SJCRH30 (cell line): ENCODE data around the gene USP9X. TPM values are rescaled to one million over a fixed set of nuclear protein-coding genes. Genes with fewer than 3 reads are reported as not detected.
"Not testable (repeated sequence)": the region's sequence is repeated elsewhere in the genome, so short reads cannot be mapped to it uniquely, and the experiment has no call there.

Experiments
- DNase-seq, 2 experiments: peaks; one replicate each; pipeline ENCODE4 v3.0.0-alpha.2; 2015 to 2020
- H3K27ac ChIP-seq: fragments of 250-450 bp; sonication (Bioruptor Pico); 2 replicates; pipeline ENCODE4 v1.5.1; 2020; ENCODE audit warnings: mild to moderate bottlenecking, moderate library complexity
- H3K27me3 ChIP-seq: fragments of 250-450 bp; sonication (Bioruptor Pico); 2 replicates; pipeline ENCODE4 v1.5.1; 2020; ENCODE audit warnings: mild to moderate bottlenecking, moderate library complexity
- H3K36me3 ChIP-seq: fragments of 250-450 bp; sonication (Bioruptor Pico); 2 replicates; pipeline ENCODE4 v1.5.1; 2020; ENCODE audit warnings: mild to moderate bottlenecking, moderate library complexity
- H3K4me1 ChIP-seq: fragments of 250-450 bp; sonication (Bioruptor Pico); 2 replicates; pipeline ENCODE4 v1.5.1; 2020; ENCODE audit warnings: mild to moderate bottlenecking, moderate library complexity
- H3K4me3 ChIP-seq: fragments of 250-450 bp; sonication (Bioruptor Pico); 2 replicates; pipeline ENCODE4 v1.5.1; 2020; ENCODE audit warnings: mild to moderate bottlenecking, moderate library complexity
- H3K9me3 ChIP-seq: fragments of 250-450 bp; sonication (Bioruptor Pico); replicated peaks from 2 replicates; pipeline ENCODE4 v1.5.1; 2020; ENCODE audit warnings: mild to moderate bottlenecking, moderate library complexity
- total RNA-seq: library from RNA; depleted of rRNA; stranded (reverse); fragments of >200 nt; shearing (Covaris generic); gene quantifications from 2 replicates; pipeline ENCODE4 v1.2.3, GENCODE V29; 2014

USP9X gene
- total RNA-seq, 1 experiment from 2014 or later = 72.9 TPM

DNA sequence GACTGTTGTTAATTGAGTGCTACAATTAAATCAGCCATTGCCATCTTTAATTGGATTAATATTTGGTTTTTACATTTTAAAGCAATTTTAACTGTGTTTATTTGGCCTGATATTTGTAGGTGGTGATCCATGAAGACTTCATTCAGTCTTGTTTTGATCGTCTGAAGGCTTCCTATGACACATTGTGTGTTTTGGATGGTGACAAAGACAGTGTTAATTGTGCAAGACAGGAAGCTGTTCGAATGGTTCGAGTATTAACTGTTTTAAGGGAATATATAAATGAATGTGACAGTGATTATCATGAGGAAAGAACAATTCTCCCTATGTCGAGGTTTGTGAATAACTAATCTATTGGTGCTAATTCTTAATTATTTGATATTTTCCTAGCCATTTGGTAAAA lies 82.6 kb downstream of the USP9X start:
- Histone ChIP-seq H3K36me3 (peaks cover 3% of the 10 kb centered on the region; the same call in 1 of the 2 replicates), H3K4me1 (no peaks in the 10 kb centered on the region), H3K27ac (no peak overlapping the region), H3K27me3 (no peaks in the 10 kb centered on the region), H3K9me3 (no peaks in the 10 kb centered on the region), H3K4me3 (no peak overlapping the region)
- DNase-seq = no peak

DNA sequence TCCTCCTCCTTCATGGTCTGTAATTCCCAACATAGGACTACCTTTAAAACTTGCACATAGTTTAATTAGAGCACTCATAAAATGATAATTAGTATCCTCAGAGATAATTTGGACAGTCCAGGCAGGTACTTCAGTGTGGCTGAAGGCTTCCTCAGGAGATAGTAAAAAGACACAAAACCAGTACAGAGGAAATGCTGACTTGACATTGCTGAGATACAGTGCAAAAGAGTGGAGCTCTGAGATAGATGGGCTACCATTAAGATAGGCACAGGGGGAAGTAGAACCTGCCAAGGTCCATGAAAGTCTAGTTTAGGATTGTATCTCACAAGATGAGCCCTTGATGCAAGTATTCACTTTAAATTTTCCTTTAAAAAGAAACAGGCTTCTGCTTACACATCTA lies 91.0 kb downstream of the USP9X start:
- H3K9me3 ChIP-seq = no peaks in the 10 kb centered on the region
- H3K4me1 ChIP-seq = no peaks in the 10 kb centered on the region
- H3K4me3 ChIP-seq = no peak overlapping the region
- no peak for DNase-seq
- H3K36me3 ChIP-seq = no peaks in the 10 kb centered on the region
- no peak overlapping the region for H3K27ac ChIP-seq
- H3K27me3 ChIP-seq = no peaks in the 10 kb centered on the region

DNA sequence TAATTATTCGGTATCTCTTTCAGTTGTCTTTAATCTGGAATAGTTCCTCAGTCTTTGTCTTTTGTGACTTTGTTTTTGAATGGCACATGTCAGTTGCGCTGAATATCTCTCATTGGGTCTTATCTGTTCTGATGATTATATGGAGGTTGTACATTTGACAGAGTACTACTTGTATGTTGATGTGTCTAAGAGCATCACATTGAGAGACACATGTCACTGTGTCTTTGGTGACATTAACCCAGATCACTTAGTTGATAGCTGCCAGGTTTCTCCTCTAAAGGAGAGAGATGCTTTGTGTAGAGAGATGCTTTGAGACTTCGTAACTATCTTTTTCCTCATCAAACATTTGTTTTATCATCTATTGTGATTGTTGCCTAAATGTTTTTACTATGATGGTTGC lies 92.1 kb downstream of the USP9X start:
- H3K4me1 ChIP-seq = no peaks in the 10 kb centered on the region
- no peaks in the 10 kb centered on the region for H3K9me3 ChIP-seq
- no peak for DNase-seq
- H3K27me3 ChIP-seq = no peaks in the 10 kb centered on the region
- H3K4me3 ChIP-seq = no peak overlapping the region
- H3K27ac ChIP-seq = no peak overlapping the region
- no peaks in the 10 kb centered on the region for H3K36me3 ChIP-seq

DNA sequence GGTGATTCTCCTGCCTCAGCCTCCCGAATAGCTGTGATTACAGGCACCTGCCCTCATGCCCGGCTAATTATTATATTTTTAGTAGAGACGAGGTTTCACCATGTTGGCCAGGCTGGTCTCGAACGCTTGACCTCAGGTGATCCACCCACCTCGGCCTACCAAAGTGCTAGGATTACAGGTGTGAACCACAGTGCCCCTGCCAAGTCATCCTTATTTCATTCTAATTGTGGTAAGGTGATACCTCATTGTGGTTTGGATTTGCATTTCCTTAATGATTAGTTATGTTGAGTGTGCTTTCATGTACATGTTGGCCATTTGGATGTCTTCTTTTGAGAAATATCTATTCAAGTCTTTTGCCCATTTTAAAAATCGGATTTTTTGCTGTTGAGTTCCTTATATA lies 93.0 kb downstream of the USP9X start:
- H3K4me3 ChIP-seq = no peak overlapping the region
- H3K9me3 ChIP-seq = no peaks in the 10 kb centered on the region
- no peaks in the 10 kb centered on the region for H3K4me1 ChIP-seq
- no peaks in the 10 kb centered on the region for H3K36me3 ChIP-seq
- H3K27ac ChIP-seq = no peak overlapping the region
- no peaks in the 10 kb centered on the region for H3K27me3 ChIP-seq
- no peak for DNase-seq

DNA sequence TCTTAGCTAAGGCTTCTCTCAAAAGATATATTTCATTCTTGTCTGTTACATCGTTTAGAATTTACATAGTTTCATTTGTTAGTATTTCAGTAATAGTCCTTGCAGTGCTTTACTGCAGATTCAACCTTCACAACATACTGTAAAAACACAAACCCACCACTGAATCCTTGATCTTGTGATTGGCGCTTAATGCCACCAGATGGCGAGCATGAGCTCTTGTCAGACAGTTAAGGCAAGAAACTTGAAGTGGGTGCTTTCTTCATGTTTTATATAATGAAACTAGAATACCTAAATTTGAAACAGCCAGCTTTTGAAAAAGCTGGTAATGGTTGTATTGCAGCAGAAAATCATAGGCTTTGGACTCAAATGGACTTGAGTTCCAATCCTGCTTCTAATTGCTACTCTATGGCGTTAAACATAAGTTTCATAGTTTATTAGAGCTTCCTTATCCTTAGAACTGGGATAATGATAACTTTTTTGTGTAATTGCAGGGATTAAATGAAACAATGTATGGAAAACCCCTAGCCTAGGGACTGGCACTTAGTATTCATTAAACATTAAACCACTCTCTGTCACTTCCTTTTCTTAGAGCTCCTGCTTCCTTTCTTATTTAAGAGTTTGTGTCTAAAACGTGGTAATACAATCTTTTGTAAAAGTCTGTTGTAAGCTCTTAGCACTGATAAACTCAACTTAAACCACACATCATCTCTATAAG lies 95.1 kb downstream of the USP9X start:
- DNase-seq = peak; percentile 5 to 50
- Histone ChIP-seq H3K4me3 (no peak overlapping the region), H3K27ac (no peak overlapping the region), H3K27me3 (no peaks in the 10 kb centered on the region), H3K36me3 (no peaks in the 10 kb centered on the region; the same call in 1 of the 2 replicates), H3K9me3 (no peaks in the 10 kb centered on the region), H3K4me1 (no peaks in the 10 kb centered on the region)

DNA sequence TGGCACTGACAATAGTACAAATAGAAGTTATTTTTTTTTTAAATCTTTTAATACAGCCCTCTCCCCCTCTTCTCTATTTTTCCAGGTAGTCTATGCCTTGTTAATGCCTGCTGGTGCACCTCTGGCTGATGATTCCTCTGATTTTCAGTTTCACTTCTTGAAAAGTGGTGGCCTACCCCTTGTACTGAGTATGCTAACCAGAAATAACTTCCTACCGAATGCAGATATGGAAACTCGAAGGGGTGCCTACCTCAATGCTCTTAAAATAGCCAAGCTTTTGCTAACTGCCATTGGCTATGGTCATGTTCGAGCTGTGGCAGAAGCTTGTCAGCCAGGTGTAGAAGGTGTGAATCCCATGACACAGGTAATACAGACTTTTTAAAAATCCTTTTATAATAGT lies 99.1 kb downstream of the USP9X start:
- no peaks in the 10 kb centered on the region; the same call in 1 of the 2 replicates for H3K36me3 ChIP-seq
- DNase-seq = no peak
- no peaks in the 10 kb centered on the region for H3K4me1 ChIP-seq
- H3K9me3 ChIP-seq = no peaks in the 10 kb centered on the region
- H3K27me3 ChIP-seq = no peaks in the 10 kb centered on the region
- H3K27ac ChIP-seq = no peak overlapping the region
- no peak overlapping the region for H3K4me3 ChIP-seq

DNA sequence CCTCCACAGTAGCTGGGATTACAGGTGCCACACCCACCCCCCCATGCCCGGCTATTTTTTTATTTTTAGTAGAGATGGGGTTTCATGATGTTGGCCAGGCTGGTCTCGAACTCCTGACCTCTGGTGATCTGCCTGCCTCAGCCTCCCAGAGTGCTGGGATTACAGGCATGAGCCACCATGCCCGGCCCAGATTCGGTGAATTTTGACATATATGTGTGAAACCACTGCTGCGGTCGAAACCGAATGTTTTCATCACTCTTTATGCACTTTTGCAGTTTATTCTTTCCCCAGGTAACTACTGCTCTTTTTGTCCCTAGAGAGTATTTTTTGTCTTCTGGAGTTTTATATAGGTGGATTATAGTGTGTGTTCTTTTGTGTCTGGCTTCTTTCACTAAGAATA lies 101.7 kb downstream of the USP9X start:
- not testable (repeated sequence) for H3K27ac ChIP-seq, DNase-seq, H3K4me3 ChIP-seq, H3K27me3 ChIP-seq, H3K4me1 ChIP-seq, H3K36me3 ChIP-seq, H3K9me3 ChIP-seq

DNA sequence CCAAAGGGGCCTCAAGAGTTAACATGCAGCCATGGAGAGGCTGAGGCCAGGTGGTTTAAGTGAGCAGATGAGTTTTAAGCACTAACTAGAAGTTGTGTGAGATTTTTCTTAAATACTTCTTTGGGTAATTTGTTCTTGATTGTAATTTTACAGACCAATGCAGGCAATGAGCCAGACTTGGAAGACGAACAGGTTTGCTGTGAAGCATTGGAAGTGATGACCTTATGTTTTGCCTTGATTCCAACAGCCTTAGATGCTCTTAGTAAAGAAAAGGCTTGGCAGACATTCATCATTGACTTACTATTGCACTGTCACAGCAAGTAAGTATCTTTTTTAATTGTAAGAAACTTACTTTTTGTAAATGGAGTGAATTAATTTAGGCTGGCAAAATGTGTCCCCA lies 103.9 kb downstream of the USP9X start:
- DNase-seq = no peak

DNA sequence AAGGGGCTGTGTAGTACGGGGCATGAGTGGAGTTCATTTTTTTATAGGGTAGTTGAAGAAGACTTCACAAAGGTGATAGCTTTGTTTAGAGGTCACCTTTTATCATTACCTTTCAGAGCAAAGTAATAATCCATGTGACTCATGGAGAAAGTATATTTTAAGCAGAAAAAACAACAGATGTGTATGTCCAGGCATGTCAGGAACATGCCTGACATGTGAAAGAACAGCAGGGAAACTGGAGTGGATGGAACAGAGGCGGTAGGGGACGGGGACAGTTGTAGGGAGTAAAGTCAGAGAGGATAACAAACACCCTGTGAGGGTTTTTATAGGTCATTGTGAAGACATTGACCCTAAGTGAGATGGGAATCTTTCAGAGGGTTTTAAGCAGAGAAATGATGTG lies 107.6 kb downstream of the USP9X start:
- Histone ChIP-seq H3K27ac (no peak overlapping the region), H3K36me3 (peaks cover 7% of the 10 kb centered on the region), H3K9me3 (no peaks in the 10 kb centered on the region), H3K4me1 (no peaks in the 10 kb centered on the region), H3K4me3 (no peak overlapping the region), H3K27me3 (no peaks in the 10 kb centered on the region)
- no peak for DNase-seq

More for the DNA sequence above, 103.9 kb downstream of the USP9X start:
- H3K27me3 ChIP-seq = no peaks in the 10 kb centered on the region
- H3K4me3 ChIP-seq = no peak overlapping the region
- H3K27ac ChIP-seq = no peak overlapping the region
- H3K9me3 ChIP-seq = no peaks in the 10 kb centered on the region
- H3K36me3 ChIP-seq = 0 out of 2 replicates have a peak, but pooled peaks cover 3% of the 10 kb centered on the region
- H3K4me1 ChIP-seq = no peaks in the 10 kb centered on the region

DNA sequence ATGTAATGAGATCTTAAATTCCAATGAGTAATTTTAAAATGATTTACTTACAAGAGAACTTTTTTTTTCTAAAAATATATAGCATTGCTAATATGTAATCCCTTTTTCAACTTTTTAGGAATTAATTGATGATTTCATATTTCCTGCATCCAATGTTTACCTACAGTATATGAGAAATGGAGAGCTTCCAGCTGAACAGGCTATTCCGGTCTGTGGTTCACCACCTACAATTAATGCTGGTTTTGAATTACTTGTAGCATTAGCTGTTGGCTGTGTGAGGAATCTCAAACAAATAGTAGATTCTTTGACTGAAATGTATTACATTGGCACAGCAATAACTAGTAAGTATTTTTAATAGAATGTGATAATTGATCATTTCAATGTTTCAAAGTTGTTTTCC lies 113.2 kb downstream of the USP9X start:
- Histone ChIP-seq H3K27ac (no peak overlapping the region), H3K27me3 (no peaks in the 10 kb centered on the region), H3K9me3 (no peaks in the 10 kb centered on the region), H3K4me1 (no peaks in the 10 kb centered on the region), H3K4me3 (no peak overlapping the region), H3K36me3 (peaks cover 13% of the 10 kb centered on the region)
- no peak for DNase-seq

DNA sequence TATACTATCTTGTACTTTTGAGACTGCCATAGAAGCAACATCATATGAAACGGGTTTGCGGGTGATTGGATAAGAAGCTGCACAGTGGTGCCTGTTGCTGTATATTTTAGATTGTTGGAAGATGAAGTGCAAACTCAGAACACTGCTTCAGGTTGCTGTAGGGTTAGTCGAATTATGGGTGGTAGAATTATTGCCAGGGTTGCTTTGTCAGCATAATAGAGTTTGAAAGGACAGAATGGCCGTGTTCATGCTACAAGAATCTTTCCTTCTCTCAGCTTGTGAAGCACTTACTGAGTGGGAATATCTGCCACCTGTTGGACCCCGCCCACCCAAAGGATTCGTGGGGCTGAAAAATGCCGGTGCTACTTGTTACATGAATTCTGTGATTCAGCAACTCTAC lies 115.5 kb downstream of the USP9X start:
- no peak overlapping the region for H3K27ac ChIP-seq
- H3K4me3 ChIP-seq = no peak overlapping the region
- H3K9me3 ChIP-seq = no peaks in the 10 kb centered on the region
- H3K36me3 ChIP-seq = peaks cover 24% of the 10 kb centered on the region
- H3K27me3 ChIP-seq = no peaks in the 10 kb centered on the region
- DNase-seq = no peak
- H3K4me1 ChIP-seq = no peaks in the 10 kb centered on the region

DNA sequence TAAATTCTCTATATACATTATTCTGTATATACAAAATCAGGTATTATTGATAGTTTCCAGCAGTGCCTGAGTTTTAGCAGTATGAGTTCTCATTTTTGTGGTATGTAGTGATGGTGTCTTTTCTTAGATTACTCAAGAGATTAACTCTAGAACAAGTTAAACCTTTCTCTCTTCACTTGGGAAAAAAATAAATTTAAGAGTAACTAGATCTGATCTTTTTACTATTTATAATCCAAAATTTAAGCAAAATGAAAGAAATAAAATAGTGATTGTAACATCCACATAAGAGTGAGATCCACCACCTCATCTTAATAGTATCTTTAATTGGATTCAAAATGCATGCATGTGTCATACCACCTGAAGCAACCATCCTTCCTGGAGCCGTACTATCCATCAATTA lies 124.6 kb downstream of the USP9X start:
- H3K27ac ChIP-seq = no peak overlapping the region
- H3K36me3 ChIP-seq = peaks cover 31% of the 10 kb centered on the region
- H3K4me1 ChIP-seq = no peaks in the 10 kb centered on the region
- no peak for DNase-seq
- H3K9me3 ChIP-seq = no peaks in the 10 kb centered on the region
- no peaks in the 10 kb centered on the region for H3K27me3 ChIP-seq
- H3K4me3 ChIP-seq = no peak overlapping the region

DNA sequence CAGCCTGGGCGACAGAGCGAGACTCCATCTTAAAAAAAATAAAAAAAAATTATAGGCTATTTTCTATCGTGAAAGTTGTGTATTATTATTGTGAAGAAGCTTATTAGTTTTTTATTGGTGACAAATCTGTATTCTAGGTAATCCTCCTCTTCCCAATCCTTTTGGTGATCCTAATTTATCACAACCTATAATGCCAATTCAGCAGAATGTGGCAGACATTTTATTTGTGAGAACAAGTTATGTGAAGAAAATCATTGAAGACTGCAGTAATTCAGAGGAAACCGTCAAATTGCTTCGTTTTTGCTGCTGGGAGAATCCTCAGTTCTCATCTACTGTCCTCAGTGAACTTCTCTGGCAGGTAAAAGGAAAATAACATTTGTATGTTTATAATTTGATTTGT lies 139.4 kb downstream of the USP9X start:
- Histone ChIP-seq H3K36me3 (peaks cover 11% of the 10 kb centered on the region), H3K9me3 (no peaks in the 10 kb centered on the region), H3K27ac (no peak overlapping the region), H3K27me3 (no peaks in the 10 kb centered on the region), H3K4me1 (no peaks in the 10 kb centered on the region), H3K4me3 (no peak overlapping the region)
- no peak for DNase-seq

DNA sequence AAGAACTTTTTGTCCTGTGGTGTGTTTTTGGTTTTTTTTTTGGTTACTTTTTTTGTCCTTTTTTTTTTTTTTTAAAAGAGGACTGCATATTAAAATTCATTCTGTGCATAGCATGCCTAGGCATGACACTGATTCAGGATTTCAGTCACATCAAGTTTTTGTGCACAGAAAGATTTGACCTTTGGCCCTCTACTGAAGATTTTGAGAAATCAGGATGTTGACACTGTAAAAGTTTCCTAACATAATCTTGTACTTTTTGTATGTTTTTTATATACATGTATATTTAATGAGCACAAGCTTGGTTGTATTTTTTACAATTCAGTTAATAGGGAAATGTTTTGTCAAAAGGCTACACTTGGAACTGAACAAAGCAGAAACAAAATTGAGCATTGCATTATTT lies 148.7 kb downstream of the USP9X start:
- Histone ChIP-seq H3K4me3 (no peak overlapping the region), H3K9me3 (no peaks in the 10 kb centered on the region), H3K27me3 (no peaks in the 10 kb centered on the region), H3K4me1 (no peaks in the 10 kb centered on the region), H3K27ac (no peak overlapping the region), H3K36me3 (no peaks in the 10 kb centered on the region; the same call in 1 of the 2 replicates)
- DNase-seq = no peak

DNA sequence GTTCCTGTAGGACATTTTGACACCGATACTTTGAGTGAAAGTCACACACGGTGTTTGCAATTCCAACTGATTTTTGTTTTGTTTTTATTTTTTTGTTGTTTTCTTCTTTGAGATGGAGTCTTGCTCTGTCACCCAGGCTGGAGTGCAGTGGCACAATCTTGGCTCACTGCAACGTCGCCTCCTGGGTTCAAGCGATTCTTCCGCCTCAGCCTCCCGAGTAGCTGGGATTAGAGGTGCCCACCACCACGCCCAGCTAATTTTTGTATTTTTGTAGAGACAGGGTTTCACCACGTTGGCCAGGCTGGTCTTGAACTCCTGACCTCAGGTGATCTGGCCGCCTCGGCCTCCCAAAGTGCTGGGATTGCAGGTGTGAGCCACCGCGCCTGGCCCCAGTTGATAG lies 149.2 kb downstream of the USP9X start:
- H3K27me3 ChIP-seq, H3K4me1 ChIP-seq, H3K9me3 ChIP-seq, H3K4me3 ChIP-seq, DNase-seq, H3K36me3 ChIP-seq, H3K27ac ChIP-seq: not testable (repeated sequence)

DNA sequence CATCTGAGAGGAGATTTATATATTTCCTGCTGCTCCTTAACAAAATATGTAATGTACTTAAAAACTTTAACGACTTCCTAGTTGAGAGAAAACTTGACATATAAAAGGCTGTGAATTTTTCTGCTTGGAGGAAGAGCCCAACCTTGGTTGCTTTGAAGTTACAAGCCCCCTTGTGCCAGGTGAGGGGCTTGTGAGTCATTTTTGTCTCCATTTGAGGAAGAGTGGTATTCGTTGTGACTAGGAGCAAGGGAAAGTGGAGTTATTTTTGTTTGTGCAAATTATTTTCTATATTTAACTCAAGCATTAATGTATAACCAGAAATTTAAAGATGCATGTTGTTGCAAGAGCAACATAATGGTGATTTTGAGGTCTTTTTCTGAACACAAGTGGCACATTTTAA lies 149.7 kb downstream of the USP9X start:
- no peaks in the 10 kb centered on the region for H3K36me3 ChIP-seq
- no peaks in the 10 kb centered on the region for H3K9me3 ChIP-seq
- H3K4me1 ChIP-seq = no peaks in the 10 kb centered on the region
- DNase-seq = no peak
- no peaks in the 10 kb centered on the region for H3K27me3 ChIP-seq
- no peak overlapping the region for H3K4me3 ChIP-seq
- no peak overlapping the region for H3K27ac ChIP-seq
